Stimulated activated CD4-positive, alpha-beta T cell treated with anti-CD3 and anti-CD28 coated beads, Interleukin-4, amount 100 ng/mL, for 48 hours (primary cell): ENCODE measurements around the gene TUBA4A.
A peak's percentile ranks its signal among the peaks of the same experiment; 100 is the strongest.
"Not testable (repeated sequence)": the region's sequence is repeated elsewhere in the genome, so short reads cannot be mapped to it uniquely, and the experiment has no call there.

ENCODE experiments used
- DNase-seq, 2 donors: peaks; one replicate each; pipeline ENCODE4 v3.0.0-alpha.2; 2020; ENCODE audit warnings: low read depth in 2 of 2

The TUBA4A gene

GRCh38 chr2:219210886-219211362 is 42.8 kb downstream of the TUBA4A start:
- no peak for DNase-seq

- no peak for DNase-seq
Observed at GRCh38 chr2:219210196-219210885, 43.4 kb downstream of the TUBA4A start.

GRCh38 chr2:219209236-219210195 is 44.2 kb downstream of the TUBA4A start:
- no peak for DNase-seq

- no peak for DNase-seq
Observed at GRCh38 chr2:219207884-219208740, 45.6 kb downstream of the TUBA4A start.

GRCh38 chr2:219207134-219207883 is 46.4 kb downstream of the TUBA4A start:
- no peak for DNase-seq

GRCh38 chr2:219206328-219207133 is 47.2 kb downstream of the TUBA4A start, which contains the start of gene ZFAND2B:
TSS of gene ZFAND2B (plus strand) at chr2:219206782. CDS start at chr2:219206988, 206 bp downstream.
- DNase-seq: peak; percentile 91 to 94

- DNase-seq: no peak
Observed at GRCh38 chr2:219205981-219206327, 47.8 kb downstream of the TUBA4A start.

GRCh38 chr2:219205165-219205538 is 48.6 kb downstream of the TUBA4A start:
- DNase-seq: no peak

GRCh38 chr2:219204425-219205164 is 49.1 kb downstream of the TUBA4A start:
- DNase-seq: no peak

GRCh38 chr2:219201331-219201730 is 52.4 kb downstream of the TUBA4A start:
- not testable (repeated sequence) for DNase-seq

GRCh38 chr2:219200502-219201326 is 53.0 kb downstream of the TUBA4A start:
- DNase-seq: not testable (repeated sequence)
